OCI-M1 (cell line): Measurements from ENCODE around the gene ZNF41.
"Not testable (repeated sequence)": the region's sequence is repeated elsewhere in the genome, so short reads cannot be mapped to it uniquely, and the experiment has no call there.

Experiments
- DNase-seq: peaks from one replicate; lab custom pipeline; 2025; lab: John Stamatoyannopoulos, UW

ZNF41 gene

DNA sequence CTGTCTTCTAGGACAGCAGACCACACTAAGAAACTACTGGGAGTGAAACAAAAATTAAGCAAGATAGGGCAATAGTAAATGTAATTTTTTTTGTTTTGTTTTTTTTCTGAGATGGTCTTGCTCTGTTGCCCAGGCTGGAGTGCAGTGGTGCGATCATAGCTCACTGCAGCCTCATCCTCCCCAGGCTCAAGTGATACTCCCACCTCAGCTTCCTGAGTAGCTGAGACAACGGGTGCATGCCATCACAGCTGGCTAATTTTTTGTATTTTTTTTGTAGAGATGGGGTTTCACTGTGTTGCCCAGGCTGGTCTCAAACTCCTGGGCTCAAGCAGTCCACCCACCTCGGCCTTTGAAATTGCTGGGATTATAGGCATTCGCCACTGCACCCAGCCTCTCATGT lies 9.1 kb upstream of the ZNF41 start:
- DNase-seq: not testable (repeated sequence)

DNA sequence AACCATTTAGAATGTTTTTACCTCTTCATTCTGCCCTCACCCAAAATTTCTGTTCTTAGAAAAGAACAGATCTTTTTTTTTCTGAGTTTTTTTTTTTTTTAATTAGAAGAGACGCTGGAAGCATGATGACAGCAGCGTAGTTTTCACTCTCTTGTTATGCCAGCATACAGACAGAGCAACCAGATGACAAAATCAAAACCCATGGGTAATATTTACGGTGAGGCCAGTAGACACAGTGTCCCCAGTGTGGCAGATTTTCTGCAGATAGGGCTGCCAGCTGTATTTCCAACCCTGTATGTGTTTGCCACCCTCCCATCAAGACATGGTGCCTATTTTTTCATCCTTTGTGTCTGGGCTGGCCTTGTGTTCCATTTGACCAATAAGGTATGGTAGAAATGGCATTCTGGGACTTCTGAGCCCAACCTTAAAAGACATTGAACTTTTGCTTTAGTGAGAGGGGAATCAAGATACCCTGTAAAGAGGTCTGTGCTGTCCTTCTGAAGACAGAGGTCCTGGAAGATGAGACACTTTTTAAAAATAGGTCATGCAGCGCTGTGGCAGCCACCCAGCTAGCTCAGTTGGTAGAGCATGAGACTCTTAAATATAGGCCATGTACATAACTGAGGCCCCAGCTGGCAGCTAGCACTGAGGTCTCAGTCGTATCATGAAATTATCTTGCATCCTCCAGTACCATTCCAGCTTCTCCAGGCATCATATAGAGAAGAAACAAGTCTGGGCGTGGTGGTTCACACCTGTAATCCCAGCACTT lies 6.7 kb upstream of the ZNF41 start:
- DNase-seq: no peak

DNA sequence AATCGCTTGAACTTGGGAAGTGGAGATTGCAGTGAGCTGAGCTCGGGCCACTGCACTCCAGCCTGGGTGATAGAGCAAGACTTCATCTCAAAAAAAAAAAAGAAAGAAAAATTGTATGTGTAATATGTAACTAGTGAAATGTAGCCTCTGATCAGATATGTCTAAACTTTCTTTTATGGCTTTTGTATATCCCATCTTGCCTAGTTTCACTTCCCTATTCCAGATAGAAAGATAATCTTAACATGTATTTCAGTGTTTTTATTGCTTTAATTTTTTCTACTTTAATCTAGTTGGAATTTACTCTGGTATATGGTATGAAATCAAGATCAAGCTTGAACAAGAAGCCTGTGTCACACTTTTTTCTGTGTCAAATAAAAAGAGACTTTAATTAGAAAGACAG lies 1.9 kb upstream of the ZNF41 start:
- DNase-seq: peak; percentile 6

DNA sequence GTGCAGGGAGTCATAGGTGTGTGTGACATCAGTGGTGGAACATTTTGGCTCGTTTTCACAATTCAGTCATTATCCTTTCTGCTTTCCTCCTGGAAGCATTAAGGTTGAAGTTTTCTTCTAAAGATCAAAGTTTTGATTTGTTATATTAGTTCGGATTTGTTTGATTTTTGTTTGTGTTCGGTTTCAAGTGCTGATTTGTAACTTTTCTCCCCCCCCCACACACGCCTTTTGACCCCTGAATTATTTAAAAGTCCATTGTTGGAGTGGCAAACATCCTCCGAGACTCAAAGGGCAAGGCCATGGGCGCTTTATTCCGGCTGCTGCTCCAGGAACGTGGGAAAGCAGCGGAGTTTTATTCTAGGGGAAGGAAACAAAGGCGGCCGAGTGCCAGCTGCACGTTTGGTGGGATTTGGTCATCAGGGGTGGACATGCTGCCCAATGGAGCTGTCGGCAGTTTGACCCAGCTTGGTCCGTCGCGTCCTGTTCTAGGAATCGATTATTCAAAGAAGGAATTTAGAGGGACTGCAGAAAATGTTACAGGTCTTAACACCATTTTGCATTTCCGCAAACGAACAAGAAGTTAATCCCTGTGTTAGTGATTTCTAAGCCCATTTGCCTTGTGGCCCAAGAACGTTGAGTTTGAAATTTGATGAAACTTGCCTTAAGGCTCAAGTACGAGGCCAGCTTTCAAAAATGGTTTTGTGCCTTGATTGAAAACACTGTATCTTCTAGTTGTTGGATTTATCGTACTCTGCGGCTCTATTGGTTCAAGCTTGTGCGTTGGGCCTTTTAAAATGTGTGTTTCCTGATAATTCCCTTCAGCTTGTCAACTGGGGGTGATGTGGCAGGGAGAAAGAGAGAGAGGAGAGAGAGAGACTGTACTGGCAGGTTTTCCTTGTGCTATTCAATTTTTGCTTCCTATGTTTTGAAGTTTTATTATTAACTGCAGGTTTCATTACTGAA lies 565 bp upstream of the ZNF41 start:
- DNase-seq: peak; percentile 40

DNA sequence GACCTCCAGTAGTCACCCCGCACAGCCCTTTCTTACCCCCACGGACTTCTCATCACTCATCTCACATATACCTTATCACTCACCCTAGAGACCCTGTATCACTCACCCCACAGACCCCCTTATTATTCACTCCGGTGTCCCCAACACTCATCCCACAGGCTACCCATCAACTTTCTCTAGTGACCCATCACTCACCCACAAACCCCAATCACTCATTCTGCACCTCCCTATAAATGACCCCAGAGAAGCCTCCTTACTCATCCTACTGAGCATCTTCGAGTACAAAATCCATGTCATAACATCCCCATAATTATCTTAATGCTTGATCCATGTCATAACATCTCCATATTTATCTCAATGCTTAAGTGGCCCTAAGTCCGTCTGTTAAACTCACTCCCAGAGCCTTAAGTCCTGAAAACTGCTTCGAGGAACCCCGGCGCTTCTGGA lies 934 bp downstream of the ZNF41 start:
- DNase-seq: no peak

DNA sequence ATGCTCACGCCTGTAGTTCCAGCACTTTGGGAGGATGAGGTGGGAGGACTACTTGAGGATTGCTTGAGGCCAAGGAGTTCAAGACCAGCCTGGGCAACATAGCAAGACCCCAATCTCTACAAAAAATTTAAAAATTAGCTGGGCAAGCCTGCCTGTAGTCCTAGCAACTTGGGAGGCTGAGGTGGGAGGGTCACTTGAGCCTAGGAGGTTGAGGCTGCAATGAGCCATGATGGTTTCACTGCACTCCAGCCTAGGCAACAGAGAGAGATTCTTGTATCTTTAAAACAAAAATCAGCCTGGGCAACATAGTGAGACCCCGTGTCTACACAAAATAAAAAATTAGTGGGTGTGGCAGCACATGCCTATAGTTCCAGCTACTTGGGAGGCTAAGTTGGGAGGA lies 1.9 kb downstream of the ZNF41 start:
- DNase-seq: no peak

DNA sequence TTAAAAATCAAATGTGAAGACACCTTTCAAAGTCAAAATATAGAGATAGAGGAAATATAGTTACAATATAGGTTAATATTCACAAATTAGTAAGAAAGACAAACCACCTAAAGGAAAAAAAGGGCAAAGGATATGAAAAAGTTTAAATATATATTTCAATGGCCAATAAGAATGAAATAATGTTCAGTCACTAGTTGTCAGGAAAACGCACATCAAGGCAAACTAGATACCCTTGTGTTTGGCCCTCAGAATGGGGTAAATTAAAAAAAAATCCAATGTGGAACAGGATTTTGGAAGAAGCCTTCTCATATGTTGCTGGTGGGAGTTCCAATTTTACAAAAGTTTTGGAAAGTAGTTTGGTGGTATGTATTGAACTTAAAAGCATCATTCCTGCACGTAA lies 2.4 kb downstream of the ZNF41 start:
- no peak for DNase-seq

DNA sequence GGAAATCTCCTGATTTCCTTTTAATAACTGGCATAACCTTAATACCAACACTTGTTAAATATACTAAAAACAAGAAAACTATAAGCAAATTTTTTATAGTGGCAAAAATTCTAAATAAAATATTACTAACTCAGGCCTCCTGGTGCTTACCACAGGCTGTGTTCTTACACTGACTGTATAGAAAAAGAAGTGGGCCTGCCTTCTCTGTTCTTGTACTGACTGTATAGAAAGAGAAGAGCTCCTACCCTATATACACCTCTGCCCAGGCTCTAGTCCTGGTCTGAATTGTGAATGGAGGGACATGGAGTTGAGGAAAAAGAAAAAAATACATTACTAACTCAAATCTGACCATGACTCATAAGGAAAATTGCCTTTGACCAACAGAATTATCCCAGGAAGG lies 7.5 kb downstream of the ZNF41 start:
- DNase-seq: no peak

DNA sequence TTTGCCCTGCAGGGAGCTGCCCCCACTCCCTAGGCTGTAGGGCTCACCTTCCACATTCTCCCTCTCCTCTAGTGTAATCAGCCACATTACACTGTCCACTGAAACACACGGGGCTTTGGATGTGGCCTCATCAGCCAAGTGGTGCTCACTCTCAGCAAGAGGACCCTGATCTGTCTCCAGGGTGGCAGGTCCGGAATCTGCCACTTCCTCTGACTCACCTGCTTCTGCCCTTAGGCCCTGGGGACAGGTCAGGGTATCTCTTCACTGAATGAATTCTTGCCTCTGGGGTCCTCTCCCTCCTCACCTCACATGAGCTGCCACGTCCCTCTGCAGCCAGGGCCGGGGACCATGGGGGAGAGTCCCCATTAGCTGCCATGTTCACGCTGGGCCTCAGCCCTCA lies 15.9 kb downstream of the ZNF41 start:
- no peak for DNase-seq

DNA sequence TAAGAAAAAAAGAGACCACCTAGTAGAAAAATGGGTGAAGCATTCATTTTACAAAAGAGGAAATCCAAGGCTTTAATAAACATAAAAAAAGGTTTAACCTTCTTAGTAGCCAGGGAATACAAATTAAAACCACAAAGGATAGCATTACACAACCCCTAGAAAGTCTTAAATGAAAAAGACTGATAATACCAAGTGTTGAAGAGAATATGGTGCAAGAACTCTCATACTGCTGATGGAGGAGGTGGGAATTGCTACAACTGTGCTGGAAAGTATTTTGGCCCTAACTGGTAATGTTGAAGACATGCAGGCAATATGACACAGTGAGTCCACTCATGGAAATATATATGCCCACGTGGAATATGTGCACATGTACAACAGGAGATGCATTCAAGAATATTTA lies 22.5 kb downstream of the ZNF41 start:
- no peak for DNase-seq

DNA sequence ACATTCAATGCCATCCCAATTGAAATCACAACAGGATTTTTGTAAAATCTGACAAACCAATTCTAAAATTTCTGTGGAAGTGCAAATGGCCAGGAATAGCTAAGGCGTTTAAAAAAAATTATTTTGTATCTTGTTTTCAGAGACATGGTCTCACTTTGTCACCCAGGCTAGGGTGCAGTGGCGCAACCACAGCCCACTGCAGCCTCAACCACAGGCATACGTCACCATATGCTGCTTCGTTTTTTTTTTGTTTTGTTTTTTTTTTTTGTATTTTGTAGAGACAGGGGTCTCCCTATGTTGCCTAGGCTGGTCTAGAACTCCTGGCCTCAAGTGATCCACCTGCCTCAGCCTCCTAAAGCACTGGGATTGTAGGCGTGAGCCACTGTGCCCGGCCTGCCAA lies 24.5 kb downstream of the ZNF41 start:
- no peak for DNase-seq

DNA sequence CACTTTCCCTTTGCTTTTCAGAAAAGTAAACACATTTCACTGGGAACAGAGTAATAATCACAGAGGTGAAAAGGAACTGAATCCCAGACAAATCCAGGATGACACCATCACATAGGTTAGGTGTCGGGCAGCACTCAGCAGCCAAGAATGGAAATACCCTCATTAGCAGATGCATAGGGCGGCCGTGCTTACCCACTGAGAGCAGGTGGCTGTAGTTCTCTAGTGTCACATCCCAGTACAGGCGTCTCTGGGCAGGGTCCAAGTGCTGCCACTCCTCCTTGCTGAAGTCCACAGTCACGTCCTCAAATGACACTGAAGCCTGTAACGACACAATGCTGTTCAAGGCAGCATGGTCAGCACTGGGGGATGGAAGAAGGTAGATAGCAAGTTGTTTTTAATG lies 26.9 kb downstream of the ZNF41 start:
- DNase-seq: no peak

DNA sequence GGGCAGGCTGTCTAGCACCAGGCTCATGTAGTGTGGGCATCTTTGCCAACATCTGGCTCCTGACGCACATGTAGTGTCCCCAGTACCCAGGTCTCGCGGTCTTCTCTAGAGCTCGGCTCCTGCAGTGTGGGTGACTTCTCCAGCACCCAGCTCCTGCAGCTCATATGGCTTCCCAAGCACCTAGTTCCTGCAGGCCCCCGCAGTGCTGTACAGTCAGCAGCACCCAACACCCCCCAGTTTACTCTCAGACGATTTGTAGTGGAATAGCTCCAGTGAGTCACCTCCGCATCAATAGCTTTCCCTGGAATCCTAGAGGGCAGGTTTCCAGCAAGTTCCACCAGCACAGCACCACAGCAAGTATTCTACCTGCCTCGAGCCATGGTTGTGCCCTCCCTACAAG lies 30.9 kb downstream of the ZNF41 start:
- no peak for DNase-seq

DNA sequence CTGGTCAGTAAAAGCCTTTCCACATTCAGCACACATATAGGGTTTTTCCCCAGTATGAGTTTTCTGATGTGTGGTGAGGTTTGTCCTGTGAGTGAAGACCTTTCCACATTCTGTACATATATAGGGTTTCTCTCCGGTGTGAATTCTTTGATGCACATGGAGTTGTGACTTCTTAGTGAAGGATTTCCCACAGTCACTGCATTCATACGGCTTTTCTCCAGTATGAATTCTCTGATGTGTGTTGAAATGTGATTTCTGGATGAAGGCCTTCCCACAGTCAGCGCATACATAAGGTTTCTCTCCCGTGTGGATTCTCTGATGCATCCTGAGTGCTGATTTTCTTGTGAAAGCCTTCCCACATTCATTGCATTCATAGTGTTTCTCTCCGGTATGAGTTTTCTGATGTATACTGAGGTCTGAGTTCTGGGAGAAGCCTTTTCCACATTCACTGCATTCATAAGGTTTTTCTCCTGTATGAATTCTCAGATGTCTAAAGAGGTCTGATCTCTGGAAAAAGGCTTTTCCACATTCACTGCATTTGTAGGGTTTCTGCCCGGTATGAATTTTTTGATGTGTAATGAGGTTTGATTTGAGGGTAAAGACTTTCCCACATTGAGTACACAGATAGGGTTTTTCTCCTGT lies 34.7 kb downstream of the ZNF41 start:
- DNase-seq: no peak

DNA sequence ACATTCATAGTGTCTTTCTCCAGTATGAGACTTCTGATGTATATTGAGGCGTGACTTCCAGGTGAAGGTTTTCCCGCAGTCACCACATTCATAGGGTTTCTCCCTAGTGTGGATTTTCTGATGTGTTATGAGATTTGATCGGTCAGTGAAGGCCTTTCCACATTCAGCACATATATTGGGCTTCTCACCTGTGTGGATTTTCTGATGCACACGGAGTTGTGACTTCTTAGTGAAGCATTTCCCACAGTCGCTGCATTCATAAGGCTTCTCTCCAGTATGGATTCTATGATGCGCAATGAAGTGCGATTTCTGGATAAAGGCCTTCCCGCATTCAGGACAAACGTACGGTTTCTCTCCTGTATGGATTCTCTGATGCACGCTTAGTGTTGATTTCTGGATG lies 35.4 kb downstream of the ZNF41 start:
- no peak for DNase-seq

DNA sequence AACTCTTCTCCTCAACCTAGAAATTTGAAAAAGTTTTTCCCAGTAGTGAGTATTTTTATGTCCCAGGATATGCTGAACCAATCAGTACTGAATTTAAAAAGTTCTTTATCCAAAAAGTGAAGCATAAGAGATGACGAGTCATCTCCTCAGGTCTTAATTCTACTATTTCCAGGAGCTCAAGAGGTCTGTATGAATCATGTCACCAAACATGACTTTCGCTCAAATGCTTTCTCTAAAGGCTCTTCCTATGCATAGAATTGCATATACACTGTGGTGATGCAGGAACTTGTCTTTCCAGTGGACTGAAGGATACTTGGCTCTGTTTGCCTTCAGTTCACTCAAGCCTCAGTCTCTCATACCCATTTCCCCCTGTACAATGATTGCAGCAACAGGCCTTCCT lies 36.1 kb downstream of the ZNF41 start:
- no peak for DNase-seq

DNA sequence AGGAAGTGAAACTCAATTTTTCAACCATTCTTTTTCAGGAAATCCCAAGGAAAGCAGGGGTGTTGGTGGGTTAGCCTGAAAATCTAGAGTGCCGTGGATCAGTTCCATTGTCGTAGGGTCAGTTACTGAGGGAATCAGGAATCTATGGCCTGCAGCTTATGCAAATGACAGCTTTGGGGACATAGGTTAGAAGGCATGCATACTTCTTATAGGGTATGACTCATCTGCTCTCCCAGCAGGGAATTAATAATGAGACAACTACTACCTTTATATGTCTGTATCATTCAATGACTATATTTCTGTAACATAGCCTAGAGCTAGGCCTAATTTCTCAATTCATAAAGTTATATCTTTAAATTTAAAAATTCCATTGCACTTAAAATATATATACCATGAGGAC lies 36.6 kb downstream of the ZNF41 start:
- DNase-seq: no peak

DNA sequence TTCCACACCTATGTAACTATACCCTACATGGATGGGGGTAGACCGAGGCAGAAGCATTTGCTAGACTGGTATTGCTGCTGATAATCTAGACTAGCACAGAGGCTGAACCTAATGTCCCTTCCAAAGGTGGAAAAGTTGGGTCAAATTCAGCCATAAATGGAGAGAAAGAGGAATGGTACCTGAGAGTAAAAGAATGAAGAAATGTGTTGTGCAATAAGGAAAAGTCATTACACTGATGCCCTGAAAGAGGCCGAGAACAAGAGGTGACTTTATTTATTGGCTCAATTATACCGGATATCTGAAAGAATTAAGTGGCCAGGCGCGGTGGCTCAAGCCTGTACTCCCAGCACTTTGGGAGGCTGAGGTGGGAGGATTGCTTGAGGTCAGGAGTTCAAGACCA lies 52.1 kb downstream of the ZNF41 start:
- DNase-seq: no peak

DNA sequence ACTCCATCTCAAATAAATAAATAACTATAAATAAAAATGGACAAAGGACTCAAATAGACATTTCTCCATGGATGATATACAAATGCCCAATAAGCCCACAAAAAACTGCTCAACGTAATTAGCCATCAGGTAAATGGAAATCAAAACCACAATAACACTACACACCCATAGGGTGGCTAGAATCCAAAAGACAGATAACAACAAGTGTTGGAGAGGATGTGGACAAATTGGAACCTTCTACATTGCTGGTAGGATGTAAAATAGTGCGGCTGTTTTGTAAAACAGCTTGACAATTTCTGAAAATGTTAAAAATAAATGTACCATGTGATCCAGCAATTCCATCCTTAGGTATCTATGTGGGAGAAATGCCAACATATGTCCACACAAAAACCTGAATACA lies 60.6 kb downstream of the ZNF41 start:
- no peak for DNase-seq

DNA sequence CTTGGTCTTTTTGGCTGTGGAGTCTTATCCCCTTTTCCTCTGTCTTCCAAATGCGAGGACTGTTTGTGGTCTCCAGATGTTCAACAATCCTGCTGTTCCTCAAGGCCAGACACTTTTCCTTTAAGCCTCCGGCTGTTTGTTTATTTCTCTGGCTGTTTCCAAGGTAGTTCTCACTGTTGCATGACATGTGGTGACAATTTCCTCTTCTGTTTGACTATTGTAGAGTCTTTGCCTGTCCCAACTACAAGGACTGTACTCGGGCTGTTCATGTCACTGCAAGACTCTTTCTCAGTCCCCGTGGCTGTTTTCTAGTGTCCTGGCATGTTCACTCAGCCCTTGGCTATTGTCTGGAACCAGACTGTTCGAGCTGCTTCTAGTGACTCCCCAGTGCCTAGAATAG lies 62.1 kb downstream of the ZNF41 start:
- no peak for DNase-seq

DNA sequence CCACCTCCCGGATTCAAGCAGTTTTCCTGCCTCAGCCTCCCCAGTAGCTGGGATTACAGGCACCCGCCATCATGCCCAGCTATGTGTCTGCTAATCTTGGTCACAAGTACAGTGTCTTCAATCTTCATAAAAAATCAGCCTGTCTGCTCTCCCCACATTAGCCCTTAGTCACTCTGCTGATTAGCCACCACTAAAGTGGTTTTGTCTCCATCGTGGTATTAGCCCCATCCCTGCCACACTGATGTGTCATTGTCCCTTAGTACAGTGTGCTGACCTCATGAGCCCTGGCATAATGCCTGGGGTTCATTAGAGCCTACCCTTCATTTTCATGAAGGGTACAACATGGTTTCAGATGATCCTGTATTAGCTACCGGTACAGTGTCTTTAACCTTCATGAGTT lies 62.8 kb downstream of the ZNF41 start:
- DNase-seq: peak; percentile 34

DNA sequence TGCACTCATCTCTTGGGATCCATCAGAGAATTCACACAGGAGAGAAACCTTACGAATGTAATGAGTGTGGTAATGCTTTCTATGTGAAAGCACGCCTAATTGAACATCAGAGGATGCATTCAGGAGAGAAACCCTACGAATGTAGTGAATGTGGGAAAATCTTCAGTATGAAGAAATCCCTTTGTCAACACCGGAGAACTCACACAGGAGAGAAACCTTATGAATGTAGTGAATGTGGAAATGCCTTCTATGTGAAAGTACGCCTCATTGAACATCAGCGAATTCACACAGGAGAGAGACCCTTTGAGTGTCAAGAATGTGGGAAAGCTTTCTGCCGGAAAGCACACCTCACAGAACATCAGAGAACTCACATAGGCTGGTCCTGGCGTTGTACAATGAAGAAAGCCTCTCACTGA lies 69.8 kb downstream of the ZNF41 start:
- peak; percentile 2 for DNase-seq
